Measurements from ENCODE around the gene TIPIN.

DNA sequence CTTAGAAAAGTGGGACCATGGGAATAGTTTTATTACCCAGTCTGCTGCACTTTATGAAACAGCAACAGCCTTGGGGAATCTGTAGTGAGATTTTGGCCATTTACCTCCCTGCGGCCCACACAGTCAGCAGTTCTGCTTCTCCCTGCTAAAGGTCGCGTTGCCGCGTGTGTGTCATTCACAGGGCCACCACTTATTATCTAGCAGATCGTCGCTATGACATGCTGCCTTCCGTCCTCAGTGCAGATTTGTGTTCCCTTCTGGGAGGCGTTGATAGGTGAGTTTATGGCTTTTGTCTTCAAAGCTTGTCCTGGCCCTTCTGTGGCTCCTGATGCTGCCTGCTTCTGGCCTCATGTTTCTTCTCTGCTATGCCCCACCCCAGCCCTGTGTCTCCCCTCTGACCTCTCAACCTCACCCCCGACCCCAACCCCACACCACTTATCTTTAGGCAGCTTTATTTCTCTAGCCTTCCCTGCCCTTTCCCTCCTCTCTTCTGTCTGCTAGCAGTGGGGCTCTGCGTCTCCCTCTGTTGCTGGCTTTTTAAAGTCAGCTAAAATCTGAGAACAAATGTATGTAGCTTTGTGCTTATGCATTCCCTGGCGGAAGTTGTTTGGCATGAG is 33.1 kb downstream of the TIPIN start:
- TF ChIP-seq, protein P1, sequence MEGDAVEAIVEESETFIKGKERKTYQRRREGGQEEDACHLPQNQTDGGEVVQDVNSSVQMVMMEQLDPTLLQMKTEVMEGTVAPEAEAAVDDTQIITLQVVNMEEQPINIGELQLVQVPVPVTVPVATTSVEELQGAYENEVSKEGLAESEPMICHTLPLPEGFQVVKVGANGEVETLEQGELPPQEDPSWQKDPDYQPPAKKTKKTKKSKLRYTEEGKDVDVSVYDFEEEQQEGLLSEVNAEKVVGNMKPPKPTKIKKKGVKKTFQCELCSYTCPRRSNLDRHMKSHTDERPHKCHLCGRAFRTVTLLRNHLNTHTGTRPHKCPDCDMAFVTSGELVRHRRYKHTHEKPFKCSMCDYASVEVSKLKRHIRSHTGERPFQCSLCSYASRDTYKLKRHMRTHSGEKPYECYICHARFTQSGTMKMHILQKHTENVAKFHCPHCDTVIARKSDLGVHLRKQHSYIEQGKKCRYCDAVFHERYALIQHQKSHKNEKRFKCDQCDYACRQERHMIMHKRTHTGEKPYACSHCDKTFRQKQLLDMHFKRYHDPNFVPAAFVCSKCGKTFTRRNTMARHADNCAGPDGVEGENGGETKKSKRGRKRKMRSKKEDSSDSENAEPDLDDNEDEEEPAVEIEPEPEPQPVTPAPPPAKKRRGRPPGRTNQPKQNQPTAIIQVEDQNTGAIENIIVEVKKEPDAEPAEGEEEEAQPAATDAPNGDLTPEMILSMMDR (IDR thresholded peaks at IDR 0.05) = no peak
- TF ChIP-seq POLR2A (IDR thresholded peaks at IDR 0.05) = no peak
